GM18870 (cell line): ENCODE results near the gene AKR1C4.
"Not testable (repeated sequence)": the region's sequence is repeated elsewhere in the genome, so short reads cannot be mapped to it uniquely, and the experiment has no call there.

Source experiments
- ATAC-seq: cut with Tn5 transposase; IDR thresholded peaks from one replicate; pipeline ENCODE4 v1.9.1; 2021; ENCODE audit warnings: moderate library complexity; ENCODE audit not compliant: unreplicated experiment

AKR1C4 gene

DNA sequence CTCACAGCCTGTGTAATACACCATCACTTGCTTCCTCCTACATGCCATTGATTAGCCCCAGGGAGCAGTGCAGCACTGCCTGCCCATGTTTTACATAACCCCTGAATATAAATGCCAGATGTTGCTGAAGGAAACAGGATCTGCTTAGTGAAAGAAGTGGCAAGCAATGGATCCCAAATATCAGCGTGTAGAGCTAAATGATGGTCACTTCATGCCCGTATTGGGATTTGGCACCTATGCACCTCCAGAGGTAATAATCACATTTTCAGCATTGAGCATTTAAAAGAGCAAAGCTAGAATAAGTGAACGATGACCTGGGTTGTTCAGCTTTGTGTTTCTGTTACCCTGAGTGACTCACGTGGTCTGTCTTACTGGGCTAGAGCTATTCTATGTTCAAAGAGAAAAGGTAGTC lies at the start of gene AKR1C4:
Gene AKR1C4 (plus strand): TSS at position 136 of the 412 bp plus-strand sequence. CDS start 31 bp downstream, at position 167.
- ATAC-seq = no peak

DNA sequence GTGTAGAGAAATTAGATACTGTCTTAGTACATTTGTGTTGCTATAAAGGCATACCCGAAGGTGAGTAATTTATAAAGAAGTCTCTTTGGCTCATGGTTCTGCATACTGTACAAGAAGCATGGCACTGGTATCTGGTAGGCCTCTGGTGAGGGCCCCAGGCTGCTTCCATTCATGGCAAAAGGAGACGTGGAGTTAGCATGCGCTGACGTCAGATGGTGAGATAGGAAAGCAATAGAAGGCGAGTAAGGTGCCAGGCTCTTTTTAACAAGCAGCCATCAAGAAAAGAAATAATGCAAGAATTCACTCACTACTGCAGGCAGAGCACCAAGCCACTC lies 49.8 kb upstream of the AKR1C4 start:
- no peak for ATAC-seq

DNA sequence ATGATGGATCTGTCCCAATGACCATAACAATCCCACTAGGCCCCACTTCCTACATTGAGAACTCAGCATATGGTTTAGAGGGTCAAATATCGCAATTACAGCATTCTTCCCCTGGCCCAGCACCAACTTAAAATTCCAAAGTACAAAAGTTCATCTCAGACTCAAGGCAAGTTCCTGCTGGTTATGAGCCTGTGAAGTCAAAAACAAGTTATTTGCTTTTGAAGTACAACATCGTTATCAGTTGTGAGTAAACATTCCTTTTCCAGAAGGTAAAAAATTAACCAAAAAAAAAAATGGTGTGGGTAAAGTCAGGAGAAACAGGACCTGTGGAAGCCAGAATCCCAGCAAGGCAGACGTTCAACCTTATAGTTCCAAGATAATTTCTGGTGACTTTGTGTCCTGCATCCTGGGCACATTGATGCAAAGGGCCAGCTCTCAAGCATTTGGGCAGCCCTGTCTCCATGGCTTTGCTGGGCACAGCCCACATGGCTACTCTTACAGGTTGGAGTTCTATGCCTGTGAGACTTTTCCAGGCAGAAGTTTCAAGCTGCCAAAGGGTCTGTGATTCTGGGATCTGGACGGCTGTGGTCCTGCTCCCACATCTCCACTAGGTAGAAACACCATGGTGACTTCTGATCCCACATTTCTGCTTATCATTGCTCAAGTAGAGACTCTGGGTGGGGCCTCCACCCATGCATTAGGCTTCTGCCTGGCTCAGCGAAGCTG lies 49.2 kb upstream of the AKR1C4 start:
- no peak for ATAC-seq

DNA sequence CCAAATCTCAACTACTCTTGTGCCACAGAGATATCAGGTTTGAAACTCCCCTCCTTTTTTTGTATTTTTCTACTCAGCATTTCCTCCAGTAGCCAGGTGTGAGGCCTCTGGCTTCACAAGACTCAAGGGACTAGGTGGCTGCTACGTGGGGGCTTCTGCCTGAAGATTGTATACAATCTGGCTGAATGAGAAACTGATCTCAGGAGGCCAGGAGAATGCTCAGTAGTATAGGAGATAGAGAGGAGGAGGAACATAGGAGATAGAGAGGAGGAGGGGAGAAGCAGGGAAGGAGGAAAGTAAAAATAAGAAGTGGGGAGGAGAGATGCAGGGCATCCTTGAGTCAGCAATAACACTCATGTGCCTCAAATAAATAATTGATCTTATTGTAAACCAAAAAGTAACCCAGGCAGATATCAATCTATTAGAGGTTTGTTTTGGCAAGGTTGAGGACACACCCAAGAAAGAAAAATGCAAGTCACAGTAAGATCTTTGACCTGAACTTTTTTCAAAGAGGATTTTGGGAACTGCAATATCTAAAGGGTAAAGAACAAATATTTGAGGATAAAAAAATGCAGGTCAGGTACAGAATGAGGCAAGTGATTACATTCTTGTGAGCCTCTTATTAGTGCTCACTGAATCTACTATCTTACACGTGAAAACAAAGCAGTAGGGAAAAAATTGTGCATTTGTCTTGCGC lies 48.5 kb upstream of the AKR1C4 start:
- ATAC-seq = no peak

DNA sequence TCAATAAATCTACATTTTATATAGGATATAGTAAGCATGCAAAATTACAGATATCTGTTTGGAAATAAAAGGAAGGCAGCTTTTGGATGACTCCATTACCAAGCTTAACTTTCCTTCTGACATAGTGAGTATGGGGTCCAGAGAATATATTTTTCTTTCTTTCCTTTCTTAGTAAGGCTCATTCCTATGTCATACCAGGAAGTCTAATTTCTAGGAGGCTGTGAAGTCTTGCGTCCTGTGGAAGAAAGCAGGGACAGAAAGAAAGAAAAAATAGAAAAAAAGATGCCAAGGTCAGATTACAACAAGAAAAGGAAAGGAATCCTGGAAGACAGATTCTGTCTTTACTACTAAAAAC lies 48.0 kb upstream of the AKR1C4 start:
- no peak for ATAC-seq

DNA sequence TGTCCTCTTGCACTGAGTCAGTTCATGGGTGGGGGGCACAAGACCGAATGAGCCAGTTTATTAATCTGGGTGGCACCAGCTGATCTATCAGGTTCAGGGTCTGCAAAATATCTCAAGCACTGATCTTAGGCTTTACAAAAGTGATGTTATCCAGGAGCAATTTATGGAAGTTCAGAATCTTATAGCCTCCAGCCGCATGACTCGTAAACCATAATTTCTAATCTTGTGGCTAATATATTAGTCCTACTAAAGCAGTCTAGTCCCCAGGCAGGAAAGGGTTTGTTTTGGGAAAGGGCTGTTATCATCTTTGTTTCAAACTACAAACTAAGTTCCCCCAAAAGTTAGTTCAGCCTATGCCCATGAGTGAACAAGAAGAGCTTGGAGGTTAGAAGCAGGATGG lies 45.6 kb upstream of the AKR1C4 start:
- no peak for ATAC-seq

DNA sequence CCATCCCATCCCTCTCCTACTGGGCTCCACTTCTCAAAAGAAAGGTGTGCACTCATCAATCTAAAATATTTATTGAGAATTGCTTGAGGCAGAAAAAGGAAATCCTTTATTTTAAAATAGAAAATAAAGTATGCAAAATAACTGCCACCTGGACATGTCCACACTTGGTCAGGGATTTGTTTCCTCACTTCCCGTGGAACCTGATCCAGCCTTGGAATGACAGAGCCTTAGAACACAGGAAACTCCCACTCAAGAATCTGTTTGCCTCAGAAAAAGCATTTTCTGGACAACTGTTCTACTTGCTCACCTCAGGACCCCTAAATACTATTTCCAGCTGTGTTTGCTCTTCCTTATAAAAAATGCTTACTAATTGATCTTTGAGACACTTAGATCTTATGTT lies 40.7 kb upstream of the AKR1C4 start:
- ATAC-seq = no peak

DNA sequence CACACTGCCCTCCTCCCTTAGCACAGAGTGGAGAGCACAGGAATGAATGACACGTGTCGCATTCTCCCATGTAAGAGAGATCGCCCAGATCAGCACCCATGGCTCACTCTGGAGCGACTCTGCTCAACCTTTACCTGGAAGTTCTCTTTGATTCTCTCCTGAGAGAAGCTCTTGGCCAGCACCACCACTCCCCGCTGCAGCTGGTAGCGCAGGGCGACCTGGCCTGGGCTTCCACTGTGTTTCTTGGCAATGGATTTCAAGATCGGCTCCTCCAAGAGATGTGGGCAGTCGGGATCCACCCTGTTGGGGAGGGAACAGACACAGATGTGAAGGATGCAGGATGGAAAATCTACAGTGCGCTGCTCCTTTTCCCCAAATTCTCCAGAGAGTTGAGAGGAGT lies 39.1 kb upstream of the AKR1C4 start:
- ATAC-seq = no peak

DNA sequence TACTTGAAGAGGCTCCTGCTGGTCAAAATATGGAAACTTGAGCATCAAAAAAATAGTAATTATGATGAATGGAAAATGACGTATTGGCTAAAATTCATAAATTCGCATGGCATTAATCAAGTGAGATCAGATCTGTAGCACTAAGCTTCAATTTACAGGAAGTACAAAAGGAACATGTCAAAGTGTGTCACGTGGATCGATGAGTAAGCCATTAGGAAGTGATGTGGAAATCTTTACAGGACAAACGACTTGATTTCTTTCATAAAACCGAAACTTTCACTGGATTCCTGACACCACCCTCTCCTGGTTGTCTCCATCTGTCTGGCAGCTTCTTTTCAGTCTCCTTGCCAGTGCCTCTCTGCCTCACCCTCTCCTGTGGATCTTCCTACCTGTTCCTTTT lies 37.5 kb upstream of the AKR1C4 start:
- no peak for ATAC-seq

DNA sequence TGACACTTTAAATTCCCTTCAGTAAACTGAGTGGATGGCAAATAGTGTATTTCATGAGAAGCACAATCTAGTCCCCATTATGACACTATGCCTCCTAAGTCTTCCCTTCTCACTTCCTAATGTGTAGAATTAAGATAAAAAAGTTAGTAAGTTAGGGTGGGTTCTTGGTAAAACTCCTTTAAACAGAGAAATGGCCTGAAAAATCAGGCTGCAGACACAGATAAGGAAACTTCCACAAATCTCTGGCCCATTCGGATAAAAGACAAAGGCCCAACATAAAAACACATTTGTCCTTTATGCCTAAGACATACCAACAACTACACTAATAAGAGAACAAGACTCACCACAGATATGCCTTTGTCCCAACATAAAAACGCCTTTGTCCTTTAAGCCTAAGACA lies 33.1 kb upstream of the AKR1C4 start:
- no peak for ATAC-seq

DNA sequence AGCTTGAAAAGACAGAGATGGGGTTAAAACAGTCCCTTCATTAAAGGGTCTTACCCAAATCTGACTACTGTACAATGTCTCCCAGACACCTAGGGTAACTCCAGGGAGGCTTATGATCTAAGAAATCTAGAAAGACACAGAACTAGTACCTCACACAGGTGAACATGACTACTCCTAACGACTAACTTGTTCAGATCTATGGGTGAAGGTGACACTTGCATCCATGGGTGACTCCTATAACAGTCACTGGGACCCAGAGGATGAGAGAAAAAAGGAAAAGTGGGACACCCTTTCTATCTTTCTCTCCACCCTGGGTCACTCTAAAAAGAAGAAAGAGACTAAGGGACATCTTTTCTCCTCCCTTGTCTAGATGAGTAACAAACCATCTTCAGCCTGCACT lies 30.9 kb upstream of the AKR1C4 start:
- no peak for ATAC-seq

DNA sequence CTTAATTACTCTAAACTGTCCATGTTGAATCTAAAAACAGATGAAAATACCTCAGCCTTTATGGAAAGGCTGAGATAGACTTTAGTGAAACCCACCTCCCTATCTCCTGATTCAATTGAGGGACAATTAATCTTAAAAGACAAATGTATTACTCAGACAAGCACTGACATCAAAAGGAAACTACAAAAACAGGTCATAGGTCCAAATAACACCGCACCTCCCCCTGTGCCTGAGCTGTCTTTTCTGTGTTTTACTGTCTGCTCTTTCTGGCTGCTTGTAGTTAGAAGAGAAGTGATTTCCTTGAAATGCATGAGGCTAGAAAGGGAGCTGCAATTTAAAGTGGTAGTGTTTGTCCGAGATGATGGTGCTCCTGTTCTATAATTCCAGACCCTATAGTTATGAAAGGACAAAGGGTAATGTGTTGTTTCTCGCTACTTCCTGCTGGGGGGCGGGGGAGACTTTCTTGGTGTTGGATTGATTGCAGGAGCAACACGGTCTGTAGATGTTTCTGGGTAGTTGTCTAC lies 27.7 kb upstream of the AKR1C4 start:
- ATAC-seq = no peak

DNA sequence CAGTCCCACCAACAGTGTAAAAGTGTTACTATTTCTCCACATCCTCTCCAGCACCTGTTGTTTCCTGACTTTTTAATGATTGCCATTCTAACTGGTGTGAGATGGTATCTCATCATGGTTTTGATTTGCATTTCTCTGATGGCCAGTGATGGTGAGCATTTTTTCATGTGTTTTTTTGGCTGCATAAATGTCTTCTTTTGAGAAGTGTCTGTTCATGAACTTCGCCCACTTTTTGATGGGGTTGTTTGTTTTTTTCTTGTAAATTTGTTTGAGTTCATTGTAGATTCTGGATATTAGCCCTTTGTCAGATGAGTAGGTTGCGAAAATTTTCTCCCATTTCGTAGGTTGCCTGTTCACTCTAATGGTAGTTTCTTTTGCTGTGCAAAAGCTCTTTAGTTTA lies 21.1 kb upstream of the AKR1C4 start:
- ATAC-seq = not testable (repeated sequence)

DNA sequence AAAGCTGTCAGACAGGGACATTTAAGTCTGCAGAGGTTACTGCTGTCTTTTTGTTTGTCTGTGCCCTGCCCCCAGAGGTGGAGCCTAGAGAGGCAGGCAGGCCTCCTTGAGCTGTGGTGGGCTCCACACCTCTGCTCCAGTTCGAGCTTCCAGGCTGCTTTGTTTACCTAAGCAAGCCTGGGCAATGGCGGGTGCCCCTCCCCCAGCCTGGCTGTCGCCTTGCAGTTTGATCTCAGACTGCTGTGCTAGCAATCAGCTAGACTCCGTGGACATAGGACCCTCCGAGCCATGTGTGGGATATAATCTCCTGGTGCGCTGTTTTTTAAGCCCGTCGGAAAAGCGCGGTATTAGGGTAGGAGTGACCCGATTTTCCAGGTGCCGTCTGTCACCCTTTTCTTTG lies 16.1 kb upstream of the AKR1C4 start:
- not testable (repeated sequence) for ATAC-seq

DNA sequence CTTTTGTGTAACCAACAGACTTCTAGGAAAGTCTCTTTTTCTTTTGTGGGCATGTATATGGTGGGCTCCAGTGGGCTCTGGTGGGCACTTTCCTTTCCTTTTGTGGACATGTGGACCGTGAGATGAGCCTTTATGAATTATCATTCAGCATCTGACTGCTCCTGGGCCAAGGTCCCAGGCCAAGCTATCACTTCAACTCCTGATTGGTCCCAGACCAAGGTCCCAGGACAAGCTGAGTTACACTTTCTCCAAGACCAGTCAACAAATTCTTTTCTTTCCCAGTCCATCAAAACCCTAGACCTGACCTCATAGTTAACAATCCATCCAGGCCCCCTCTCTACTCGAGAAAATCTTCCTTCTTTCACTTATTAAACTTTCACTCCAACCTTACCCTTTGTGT lies 12.7 kb upstream of the AKR1C4 start:
- ATAC-seq = no peak

DNA sequence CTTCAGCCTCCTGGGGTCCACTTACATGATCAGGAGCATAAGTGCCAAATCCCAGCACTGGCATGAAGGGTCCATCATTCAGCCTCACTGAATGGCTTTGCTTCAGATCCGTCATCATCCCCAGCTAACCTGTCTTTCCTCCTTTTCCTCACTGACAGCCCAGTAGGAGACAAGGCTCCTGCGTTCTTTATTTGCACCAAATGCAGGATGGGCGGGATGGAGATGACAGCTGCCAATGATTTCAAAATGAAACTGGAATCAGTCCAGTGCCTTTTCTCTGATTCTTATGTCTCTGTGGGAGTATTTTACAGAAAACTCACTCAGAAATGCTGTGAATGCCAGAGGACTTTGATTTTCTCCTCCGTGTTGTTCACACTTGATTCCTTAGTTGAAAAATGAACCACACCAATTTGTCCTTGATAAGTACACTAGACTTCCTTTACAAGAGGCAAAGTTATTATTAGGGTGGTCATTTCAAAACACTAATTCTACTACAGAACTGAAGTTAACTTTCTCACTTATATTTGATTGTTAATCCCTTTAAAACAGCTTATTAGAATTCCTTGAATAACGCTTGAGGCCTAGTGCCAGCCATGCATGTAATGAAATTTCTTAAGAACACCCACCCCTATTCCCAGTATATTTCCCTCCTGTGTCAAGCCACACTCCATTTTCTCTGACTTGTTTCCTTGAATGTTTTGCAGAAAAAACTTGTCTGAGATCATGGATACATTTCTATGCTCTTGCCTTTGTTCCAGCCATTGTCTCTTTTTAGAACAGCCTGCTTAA lies 11.5 kb upstream of the AKR1C4 start, which contains the start of gene AKR1C8:
Gene AKR1C8 (minus strand): TSS at position 164 of the 789 bp plus-strand sequence. CDS start 46 bp downstream, at position 118.
- no peak for ATAC-seq

DNA sequence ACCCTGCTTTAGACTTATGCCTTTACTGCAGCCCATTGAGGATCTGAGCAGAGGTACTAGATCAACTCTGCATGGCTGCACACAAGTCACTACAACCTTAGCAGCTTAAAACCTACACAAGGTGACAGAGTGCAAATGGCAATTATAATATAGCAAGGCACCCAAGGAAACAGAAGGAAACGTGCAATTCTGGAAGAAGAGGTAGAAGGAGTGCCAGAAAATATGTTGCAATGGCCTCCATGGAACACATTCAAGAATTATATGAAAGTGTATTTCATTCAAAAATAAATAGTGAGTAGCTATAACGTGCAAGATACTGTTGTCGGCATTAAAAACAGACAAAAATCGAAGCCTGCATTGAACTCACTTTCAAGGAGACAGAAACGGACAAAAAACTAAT lies 8.8 kb upstream of the AKR1C4 start:
- no peak for ATAC-seq

DNA sequence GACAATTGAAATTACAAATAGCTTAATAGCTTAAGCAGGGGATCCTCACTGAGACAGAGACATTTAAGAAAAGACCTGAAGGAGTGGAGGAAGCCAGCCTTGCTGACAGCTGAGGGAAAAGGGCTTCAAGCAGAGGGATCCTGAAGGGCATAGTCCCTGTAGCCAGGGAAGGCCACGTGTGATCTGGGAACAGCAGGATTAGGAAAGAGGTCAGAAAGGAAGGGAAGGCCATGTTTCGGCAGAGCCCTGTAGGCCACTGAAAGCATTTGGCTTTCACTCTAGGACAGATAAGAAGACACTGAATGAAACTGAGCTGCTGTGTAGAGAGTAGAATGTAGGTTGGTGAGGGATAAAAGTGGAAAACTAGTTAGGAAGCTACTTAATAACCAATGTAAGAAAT lies 8.3 kb upstream of the AKR1C4 start:
- no peak for ATAC-seq

DNA sequence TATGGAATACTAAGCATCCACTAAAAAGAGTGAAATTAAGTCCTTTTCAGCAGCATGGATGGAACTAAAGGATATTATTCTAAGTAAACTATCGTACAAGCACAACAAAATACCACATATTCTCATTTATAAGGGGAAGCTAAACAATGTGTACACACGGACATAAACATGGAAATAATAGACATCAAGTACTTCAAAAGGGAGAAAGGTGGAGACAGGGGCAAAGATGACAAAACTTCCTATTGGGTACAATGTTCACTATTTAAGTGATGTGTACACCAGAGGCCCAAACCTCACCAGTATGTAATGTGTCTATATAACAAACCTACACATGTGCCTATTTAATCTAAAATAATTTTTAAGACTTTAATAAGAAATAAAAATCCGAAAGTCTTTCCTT lies 2.2 kb upstream of the AKR1C4 start:
- no peak for ATAC-seq

DNA sequence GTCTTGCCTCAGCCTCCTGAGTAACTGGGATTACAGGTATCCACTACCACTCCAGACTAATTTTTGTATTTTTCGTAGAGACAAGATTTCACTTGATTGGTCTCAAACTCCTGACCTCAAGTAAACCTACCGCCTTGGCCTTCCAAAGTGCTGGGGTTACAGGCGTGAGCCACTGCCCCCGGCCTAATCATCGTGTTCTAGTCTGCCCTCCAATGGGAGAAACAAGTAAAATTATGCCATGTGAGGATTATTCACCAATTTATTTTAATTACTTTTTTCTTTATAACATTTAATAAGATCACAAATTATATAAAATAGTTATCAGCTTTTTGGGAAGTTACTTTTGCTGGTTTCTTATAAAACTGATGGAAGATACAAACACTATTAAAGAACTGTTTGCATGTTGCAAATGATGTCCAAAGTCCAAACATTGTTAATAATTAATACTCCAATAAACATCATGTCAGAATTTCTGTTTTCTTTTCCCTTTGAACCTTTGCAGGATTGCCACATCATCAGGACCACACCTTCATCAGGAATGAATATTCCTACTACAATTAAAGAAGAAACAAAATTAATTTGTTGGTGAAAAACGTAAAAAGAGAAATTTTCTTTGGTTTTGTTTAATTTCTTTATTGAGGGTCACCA lies 786 bp upstream of the AKR1C4 start:
- no peak for ATAC-seq

DNA sequence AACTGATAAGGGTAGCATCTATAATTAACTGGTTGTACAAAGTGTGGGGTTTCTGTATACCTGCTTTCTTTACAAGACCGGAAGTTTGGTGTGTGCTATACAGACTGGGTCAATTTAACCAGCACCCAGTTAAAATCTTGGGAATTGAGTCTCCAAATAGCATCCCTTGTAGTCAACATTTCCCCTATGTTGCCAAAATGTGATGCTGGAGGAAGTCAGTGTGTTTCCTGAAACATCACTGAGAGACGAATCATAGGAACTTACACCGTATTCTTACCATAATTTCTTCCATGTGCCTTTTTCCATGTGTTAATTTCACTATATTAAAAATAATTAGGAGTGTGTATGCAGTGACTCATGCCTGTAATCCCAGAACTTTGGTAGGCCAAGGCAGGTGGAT lies 1.7 kb downstream of the AKR1C4 start:
- no peak for ATAC-seq
